HEK293T (cell line): Measurements from ENCODE around the gene KIRREL1.

Experiments used
- CTCF ChIA-PET: fragments of 350-600 bp; formaldehyde crosslinking; extraction: SDS; loops from one replicate; lab custom pipeline; 2021; ENCODE audit warnings: antibody characterized with exemption, inconsistent platforms; lab: Yijun Ruan, JAX
- POLR2A ChIA-PET: fragments of 350-600 bp; formaldehyde crosslinking; extraction: SDS; loops from one replicate; lab custom pipeline; 2020; ENCODE audit warnings: antibody characterized with exemption, inconsistent platforms; lab: Yijun Ruan, JAX
- DNase-seq: peaks from one replicate; pipeline ENCODE4 v3.0.0; 2012; ENCODE audit warnings: mixed read lengths; ENCODE audit errors: extremely low spot score
- ARNT ChIP-seq: fragments of 450-650 bp; IDR thresholded peaks from 2 replicates; pipeline ENCODE4 v1.6.1; 2017; ENCODE audit warnings: mild to moderate bottlenecking
- BHLHE40 ChIP-seq: fragments of 450-650 bp; IDR thresholded peaks from 2 replicates; pipeline ENCODE4 v1.6.1; 2016; ENCODE audit warnings: mild to moderate bottlenecking, moderate library complexity, borderline replicate concordance
- CTBP1 ChIP-seq: fragments of 450-650 bp; IDR thresholded peaks from 2 replicates; pipeline ENCODE4 v1.6.1; 2016; ENCODE audit warnings: borderline replicate concordance
- ELF4 ChIP-seq: fragments of 450-650 bp; IDR thresholded peaks from 2 replicates; pipeline ENCODE4 v1.6.1; 2017; ENCODE audit warnings: antibody characterized with exemption
- FOXA1 ChIP-seq: fragments of 450-650 bp; IDR thresholded peaks from 2 replicates; pipeline ENCODE4 v1.6.1; 2016; ENCODE audit warnings: mild to moderate bottlenecking
- FOXK2 ChIP-seq: fragments of 450-650 bp; IDR thresholded peaks from 2 replicates; pipeline ENCODE4 v1.6.1; 2016; ENCODE audit warnings: mild to moderate bottlenecking
- FOXM1 ChIP-seq: fragments of 450-650 bp; IDR thresholded peaks from 2 replicates; pipeline ENCODE4 v1.6.1; 2017; ENCODE audit warnings: mild to moderate bottlenecking, borderline replicate concordance
- HDGF ChIP-seq: fragments of 450-650 bp; IDR thresholded peaks from 2 replicates; pipeline ENCODE4 v1.6.1; 2017; ENCODE audit warnings: antibody characterized with exemption, borderline replicate concordance
- L3MBTL2 ChIP-seq: fragments of 450-650 bp; conservative IDR thresholded peaks from 2 replicates; pipeline ENCODE4 v1.6.1; 2016; ENCODE audit warnings: mild to moderate bottlenecking
- LEF1 ChIP-seq: fragments of 450-650 bp; IDR thresholded peaks from 2 replicates; pipeline ENCODE4 v1.6.1; 2017; ENCODE audit warnings: mild to moderate bottlenecking, borderline replicate concordance
- NFRKB ChIP-seq: fragments of 450-650 bp; IDR thresholded peaks from 2 replicates; pipeline ENCODE4 v1.6.1; 2016; ENCODE audit warnings: mild to moderate bottlenecking, moderate library complexity
- PKNOX1 ChIP-seq: fragments of 450-650 bp; IDR thresholded peaks from 2 replicates; pipeline ENCODE4 v1.6.1; 2016
- SP1 ChIP-seq: fragments of 450-650 bp; IDR thresholded peaks from 2 replicates; pipeline ENCODE4 v1.6.1; 2017
- SUZ12 ChIP-seq: fragments of 450-650 bp; IDR thresholded peaks from 2 replicates; pipeline ENCODE4 v1.6.1; 2016; ENCODE audit warnings: mild to moderate bottlenecking
- TARDBP ChIP-seq: fragments of 450-650 bp; IDR thresholded peaks from 2 replicates; pipeline ENCODE4 v1.6.1; 2016
- ZNF384 ChIP-seq: fragments of 450-650 bp; IDR thresholded peaks from 2 replicates; pipeline ENCODE4 v1.6.1; 2016

Gene KIRREL1

GRCh38 chr1:157978586-157979403 lies 14.7 kb upstream of the KIRREL1 start:
- no peak for TF ChIP-seq NFRKB
- no peak for TF ChIP-seq BHLHE40
- TF ChIP-seq TARDBP, result no peak
- TF ChIP-seq L3MBTL2, result no peak
- TF ChIP-seq SP1, result no peak
- TF ChIP-seq ZNF384, result no peak
- CTCF ChIA-PET, result interaction anchor here (1.4 kb wide), 1 partner anchor 10 kb away, joined by 3 read pairs; no protein-coding TSS in a partner anchor
- no peak for DNase-seq
- POLR2A ChIA-PET, result no interaction called here

- no peak for DNase-seq
- CTCF ChIA-PET, result interaction anchor here (1.3 to 4.0 kb wide), 2 partner anchors 14 to 19 kb away, joined by 3 to 16 read pairs; no protein-coding TSS in a partner anchor
- TF ChIP-seq PKNOX1, result no peak
- TF ChIP-seq TARDBP, result no peak
- TF ChIP-seq SP1, result no peak
- no peak for TF ChIP-seq NFRKB
- TF ChIP-seq FOXM1, result no peak
- no peak for TF ChIP-seq ARNT
- TF ChIP-seq L3MBTL2, result no peak
- no peak for TF ChIP-seq ELF4
- no peak for TF ChIP-seq SUZ12
- no peak for TF ChIP-seq FOXA1
- TF ChIP-seq ZNF384, result no peak
- TF ChIP-seq LEF1, result no peak
- TF ChIP-seq FOXK2, result no peak
- TF ChIP-seq BHLHE40, result no peak
- no peak for TF ChIP-seq HDGF
- POLR2A ChIA-PET, result no interaction called here
Observed at GRCh38 chr1:157982136-157982535, 11.3 kb upstream of the KIRREL1 start.

- ChIA-PET CTCF (interaction anchor here (0.9 to 4.0 kb wide), 9 partner anchors 8 to 141 kb away, joined by 3 to 16 read pairs (median 5); no protein-coding TSS in a partner anchor), POLR2A (no interaction called here)
- TF ChIP-seq BHLHE40 (no peak), TARDBP (no peak), SP1 (no peak), LEF1 (no peak), HDGF (no peak), FOXM1 (no peak), L3MBTL2 (no peak), FOXA1 (no peak)
- DNase-seq, result no peak
Observed at GRCh38 chr1:157983787-157984186, 9.7 kb upstream of the KIRREL1 start.

- no peak for DNase-seq
- CTCF ChIA-PET, result interaction anchor here (0.8 to 4.0 kb wide), 10 partner anchors 8 to 140 kb away, joined by 3 to 16 read pairs (median 4); no protein-coding TSS in a partner anchor
- POLR2A ChIA-PET, result no interaction called here
- TF ChIP-seq SP1, result no peak
- no peak for TF ChIP-seq CTBP1
- TF ChIP-seq PKNOX1, result no peak
- no peak for TF ChIP-seq HDGF
- TF ChIP-seq ELF4, result no peak
- no peak for TF ChIP-seq FOXA1
- TF ChIP-seq LEF1, result no peak
- TF ChIP-seq NFRKB, result no peak
- no peak for TF ChIP-seq BHLHE40
- no peak for TF ChIP-seq FOXM1
- TF ChIP-seq FOXK2, result no peak
- TF ChIP-seq L3MBTL2, result no peak
Observed at GRCh38 chr1:157984469-157984868, 9.0 kb upstream of the KIRREL1 start.

GRCh38 chr1:157985473-157985872 lies 8.0 kb upstream of the KIRREL1 start:
- no peak for DNase-seq
- ChIA-PET CTCF (interaction anchor here (4.0 kb wide), 1 partner anchor 17 kb away, joined by 16 read pairs; no protein-coding TSS in a partner anchor), POLR2A (no interaction called here)
- TF ChIP-seq SUZ12 (no peak), BHLHE40 (no peak), ARNT (no peak), CTBP1 (no peak), ELF4 (no peak), PKNOX1 (no peak), SP1 (no peak), ZNF384 (no peak), FOXA1 (no peak), HDGF (no peak), FOXK2 (no peak), NFRKB (no peak), TARDBP (no peak), L3MBTL2 (no peak), LEF1 (no peak), FOXM1 (no peak)

GRCh38 chr1:157988002-157988401 lies 5.4 kb upstream of the KIRREL1 start:
- DNase-seq, result no peak
- ChIA-PET POLR2A (no interaction called here), CTCF (no interaction called here)
- TF ChIP-seq ZNF384 (no peak), FOXK2 (no peak), PKNOX1 (no peak), FOXA1 (no peak), TARDBP (no peak)
